Muscle layer of colon (tissue), 2 donors: ENCODE data around the gene PSMD4.

Source experiments
- H3K27ac ChIP-seq: one replicate; pipeline ENCODE4 v1.7.0; 2013; ENCODE audit warnings: low read depth, mild to moderate bottlenecking, low read length, moderate library complexity
- H3K27me3 ChIP-seq, 2 donors: one replicate each; pipeline ENCODE4 v1.7.0; 2013; ENCODE audit warnings: low read length in 2 of 2, mild to moderate bottlenecking in 2 of 2; ENCODE audit not compliant: insufficient read depth in 2 of 2, control insufficient read depth in 1 of 2
- H3K36me3 ChIP-seq: one replicate; pipeline ENCODE4 v1.7.0; 2013; ENCODE audit warnings: mild to moderate bottlenecking, low read length; ENCODE audit not compliant: insufficient read depth
- H3K4me1 ChIP-seq: one replicate; pipeline ENCODE4 v1.7.0; 2013; ENCODE audit warnings: mild to moderate bottlenecking, low read length; ENCODE audit not compliant: insufficient read depth
- H3K4me3 ChIP-seq, 2 donors: one replicate each; pipeline ENCODE4 v1.7.0; 2013; ENCODE audit warnings: low read length in 2 of 2, low read depth in 1 of 2, mild to moderate bottlenecking in 1 of 2, moderate library complexity in 1 of 2
- H3K9ac ChIP-seq: one replicate; pipeline ENCODE4 v1.7.0; 2013; ENCODE audit warnings: low read length
- H3K9me3 ChIP-seq: one replicate; pipeline ENCODE4 v1.7.0; 2013; ENCODE audit warnings: mild to moderate bottlenecking, low read length
- donor health status: abdominal sarcoma.
- donor health status: Adenocarcinoma of cecum.

The PSMD4 gene

DNA sequence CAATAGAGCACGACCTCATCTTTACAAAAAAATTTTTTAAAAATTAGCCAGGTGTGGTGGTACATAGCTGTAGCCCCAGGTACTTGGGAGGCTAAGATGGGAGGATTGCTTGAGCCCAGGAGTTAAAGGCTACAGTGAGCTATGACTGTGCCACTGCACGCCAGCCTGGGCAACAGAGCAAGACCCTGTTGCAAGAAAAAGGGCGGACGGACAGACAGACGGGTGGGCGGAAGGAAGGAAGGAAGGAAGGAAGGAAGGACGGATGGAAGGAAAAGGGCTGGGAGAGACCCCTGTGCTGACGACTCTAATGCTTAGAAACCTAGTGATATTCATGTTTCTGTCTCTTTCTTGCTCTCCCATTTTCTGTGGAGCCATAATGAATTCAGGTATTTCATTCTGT lies 58.3 kb downstream of the PSMD4 start:
- H3K36me3 ChIP-seq = peaks cover 59% of the 10 kb centered on the region
- no peak overlapping the region for H3K9ac ChIP-seq

DNA sequence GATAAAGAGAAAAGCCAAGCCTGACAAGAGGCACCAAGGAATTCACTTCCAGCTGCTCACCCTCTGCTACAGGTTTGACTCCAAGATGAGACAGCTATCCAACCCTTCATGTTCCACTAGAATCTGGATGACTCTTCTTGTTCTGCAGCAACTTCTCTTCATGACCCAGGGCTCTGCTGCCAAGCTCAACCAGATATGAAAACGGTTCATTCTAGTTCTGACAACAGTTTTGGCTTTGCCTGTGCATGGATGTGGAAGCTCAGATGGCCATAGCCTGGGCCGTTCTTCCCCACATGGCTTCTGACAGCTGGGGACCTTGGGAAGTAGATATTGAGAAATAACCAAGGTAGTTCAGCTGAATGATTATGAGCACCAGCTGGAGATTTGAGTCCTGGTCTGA lies 59.0 kb downstream of the PSMD4 start:
- Histone ChIP-seq H3K27ac (no peak overlapping the region), H3K4me1 (peaks cover 47% of the 10 kb centered on the region), H3K9ac (no peak overlapping the region), H3K36me3 (peaks cover 52% of the 10 kb centered on the region), H3K9me3 (no peaks in the 10 kb centered on the region), H3K27me3 (no peaks in the 10 kb centered on the region), H3K4me3 (no peak overlapping the region)

More for the DNA sequence above, 58.3 kb downstream of the PSMD4 start:
- Histone ChIP-seq H3K4me1 (peaks cover 47% of the 10 kb centered on the region), H3K27me3 (no peaks in the 10 kb centered on the region), H3K27ac (no peak overlapping the region), H3K4me3 (no peak overlapping the region), H3K9me3 (no peaks in the 10 kb centered on the region)

DNA sequence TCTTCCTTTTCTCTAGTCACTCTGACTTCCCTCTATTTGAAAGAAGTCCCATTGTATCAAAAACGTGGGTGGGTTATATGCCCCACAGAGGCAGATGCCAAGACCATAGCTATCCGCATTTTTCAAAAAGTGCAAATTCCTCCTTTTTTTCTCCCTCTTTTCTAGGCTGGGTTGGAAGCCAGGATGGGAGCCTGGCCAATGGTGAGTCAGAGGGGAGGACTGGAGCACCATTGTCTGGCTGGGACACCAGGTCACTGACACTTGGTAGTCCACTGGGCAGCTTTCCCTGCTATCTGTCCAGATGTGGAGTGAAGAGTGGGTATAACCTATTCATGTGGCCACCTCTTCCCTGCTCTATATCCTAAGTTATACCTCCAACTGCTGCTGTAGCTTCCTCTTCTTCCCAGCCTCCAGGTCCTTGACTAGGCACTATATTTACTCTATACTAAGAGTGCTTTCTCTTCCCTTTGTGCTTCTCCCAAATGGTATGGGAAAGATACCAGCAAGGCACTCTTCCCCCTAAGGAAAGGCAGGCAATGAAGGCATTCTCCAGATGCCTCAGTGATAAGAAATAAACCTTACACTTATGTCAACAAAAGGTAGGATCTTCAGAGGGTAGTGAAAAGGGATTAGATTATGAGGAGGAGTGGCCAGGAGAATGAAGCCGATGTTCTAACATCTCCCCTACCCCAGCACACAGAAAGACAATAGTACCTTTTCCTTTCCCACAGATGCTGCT lies 59.8 kb downstream of the PSMD4 start:
- no peaks in the 10 kb centered on the region for H3K27me3 ChIP-seq
- peaks cover 52% of the 10 kb centered on the region for H3K36me3 ChIP-seq
- no peaks in the 10 kb centered on the region for H3K9me3 ChIP-seq
- no peak overlapping the region for H3K4me3 ChIP-seq
- peaks cover 40% of the 10 kb centered on the region for H3K4me1 ChIP-seq
- H3K9ac ChIP-seq = no peak overlapping the region
- H3K27ac ChIP-seq = no peak overlapping the region

DNA sequence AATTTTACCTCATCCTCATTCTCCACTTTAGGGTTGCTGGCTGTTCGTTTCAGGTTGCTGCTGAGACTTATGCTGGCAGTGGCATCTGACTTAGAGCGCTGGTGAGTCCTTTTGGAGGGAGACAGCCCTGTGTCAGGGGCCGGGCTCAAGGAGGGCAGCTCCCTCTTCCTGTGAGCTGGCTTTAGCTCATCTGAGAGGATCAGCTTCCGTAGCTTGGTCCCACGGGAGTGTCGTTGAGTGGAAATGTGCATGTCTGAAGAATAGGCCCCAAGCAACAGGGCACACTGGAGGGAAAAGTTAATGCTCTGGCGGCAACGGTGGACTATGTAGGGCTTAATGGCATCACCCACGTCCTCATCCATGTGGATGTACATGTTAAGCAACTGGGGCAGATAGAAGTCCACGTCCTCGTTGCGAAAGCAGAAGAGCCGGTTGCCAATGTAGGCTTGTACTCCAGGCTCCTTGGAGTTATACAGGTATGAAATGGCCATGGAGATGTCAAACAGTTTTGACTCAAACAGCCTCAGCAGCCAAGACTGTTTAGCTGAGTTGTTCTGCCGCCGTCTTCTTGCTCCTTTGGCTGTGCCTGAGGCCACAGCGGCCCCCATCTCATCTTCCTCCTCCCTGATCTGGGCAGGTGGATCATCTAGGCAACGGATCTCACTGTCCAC lies 61.2 kb downstream of the PSMD4 start:
- no peaks in the 10 kb centered on the region for H3K9me3 ChIP-seq
- peaks cover 30% of the 10 kb centered on the region for H3K4me1 ChIP-seq
- H3K36me3 ChIP-seq = peaks cover 64% of the 10 kb centered on the region
- H3K27me3 ChIP-seq = no peaks in the 10 kb centered on the region
- H3K9ac ChIP-seq = no peak overlapping the region
- no peak overlapping the region for H3K27ac ChIP-seq
- H3K4me3 ChIP-seq = no peak overlapping the region
